HG03575 (cell line): ENCODE measurements around the gene ENPP1.

Source experiments
- ATAC-seq: cut with Tn5 transposase; IDR thresholded peaks from one replicate; pipeline ENCODE4 v1.9.1; 2021; ENCODE audit not compliant: unreplicated experiment, insufficient number of reproducible peaks, low FRiP score; ENCODE audit errors: extremely low read depth

ENPP1 gene

GRCh38 chr6:131807644-131808459 lies at the start of gene ENPP1:
ENPP1 (plus strand) TSS chr6:131808020; CDS start chr6:131808036, 16 bp downstream.
- no peak for ATAC-seq

GRCh38 chr6:131758920-131759319 lies 48.9 kb upstream of the ENPP1 start:
- ATAC-seq = no peak

- ATAC-seq = no peak
These were observed 46.6 kb upstream of the ENPP1 start for GRCh38 chr6:131761060-131761761.

- ATAC-seq = no peak
These were observed 46.1 kb upstream of the ENPP1 start for GRCh38 chr6:131761762-131762067.

GRCh38 chr6:131762984-131763383 lies 44.8 kb upstream of the ENPP1 start:
- no peak for ATAC-seq

GRCh38 chr6:131763749-131764148 lies 44.1 kb upstream of the ENPP1 start:
- ATAC-seq = no peak

GRCh38 chr6:131764350-131764749 lies 43.5 kb upstream of the ENPP1 start:
- ATAC-seq = no peak

GRCh38 chr6:131765081-131765803 lies 42.6 kb upstream of the ENPP1 start:
- no peak for ATAC-seq

- no peak for ATAC-seq
These were observed 42.0 kb upstream of the ENPP1 start for GRCh38 chr6:131765804-131766135.

GRCh38 chr6:131766631-131767030 lies 41.2 kb upstream of the ENPP1 start:
- ATAC-seq = no peak

GRCh38 chr6:131768964-131769363 lies 38.9 kb upstream of the ENPP1 start:
- ATAC-seq = no peak

- ATAC-seq = no peak
These were observed 38.3 kb upstream of the ENPP1 start for GRCh38 chr6:131769385-131770141.

GRCh38 chr6:131770776-131771175 lies 37.0 kb upstream of the ENPP1 start:
- no peak for ATAC-seq

GRCh38 chr6:131773284-131773950 lies 34.4 kb upstream of the ENPP1 start:
- ATAC-seq = no peak

GRCh38 chr6:131775886-131776285 lies 31.9 kb upstream of the ENPP1 start:
- ATAC-seq = no peak

- ATAC-seq = no peak
These were observed 30.8 kb upstream of the ENPP1 start for GRCh38 chr6:131776985-131777384.

- ATAC-seq = no peak
These were observed 29.7 kb upstream of the ENPP1 start for GRCh38 chr6:131778169-131778568.

- ATAC-seq = no peak
These were observed 28.5 kb upstream of the ENPP1 start for GRCh38 chr6:131779304-131779703.

- ATAC-seq = no peak
These were observed 27.2 kb upstream of the ENPP1 start for GRCh38 chr6:131780600-131780999.
